Gastroesophageal sphincter (tissue), 4 donors: ENCODE measurements around the gene GFRA3. TPM values are rescaled to one million over a fixed set of nuclear protein-coding genes. Genes with fewer than 3 reads are reported as not detected.

Experiments
- ATAC-seq: fragments of 150-250 bp; one replicate; pipeline ENCODE4 v1.9.1; 2016; ENCODE audit warnings: mild to moderate bottlenecking, moderate library complexity
- H3K27ac ChIP-seq, 4 donors: fragments of 200-600 bp; sonication (generic) in 3 of 4; 1 replicate in 3 of 4; 2 replicates in 1 of 4; pipeline ENCODE4 v1.5.1; 2016 to 2019
- H3K27me3 ChIP-seq: fragments of 200-600 bp; sonication (generic); one replicate; pipeline ENCODE4 v1.5.1; 2019
- H3K36me3 ChIP-seq, 2 donors: fragments of 200-600 bp; sonication (generic); one replicate each; pipeline ENCODE4 v1.5.1; 2019; ENCODE audit warnings: control low read depth in 1 of 2
- H3K4me1 ChIP-seq, 3 donors: fragments of 200-600 bp; sonication (generic); 1 replicate in 2 of 3; 2 replicates in 1 of 3; pipeline ENCODE4 v1.5.1; 2016 to 2019; ENCODE audit warnings: control low read depth in 2 of 3
- H3K4me3 ChIP-seq, 2 donors: fragments of 200-600 bp; sonication (generic); one replicate each; pipeline ENCODE4 v1.5.1; 2019; ENCODE audit warnings: mild to moderate bottlenecking in 1 of 2, moderate library complexity in 1 of 2
- H3K9me3 ChIP-seq, 3 donors: fragments of 200-600 bp; sonication (generic); one replicate each; pipeline ENCODE4 v1.5.1; 2017 to 2019; ENCODE audit warnings: control low read depth in 2 of 3
- CTCF ChIP-seq, 4 experiments: fragments of 200-600 bp in 2 of 4; fragments of 450-650 bp in 2 of 4; sonication (generic) in 1 of 4; IDR thresholded peaks; one replicate each; pipeline ENCODE4 v1.5.1; 2017 to 2019; ENCODE audit warnings: antibody characterized with exemption in 4 of 4, mild to moderate bottlenecking in 2 of 4, moderate library complexity in 2 of 4
- EP300 ChIP-seq: sonication (generic); formaldehyde crosslinking; IDR thresholded peaks from one replicate; pipeline ENCODE4 v1.6.1; 2017; ENCODE audit warnings: antibody characterized with exemption, mild to moderate bottlenecking
- POLR2A ChIP-seq, 2 donors: fragments of 450-650 bp; IDR thresholded peaks; one replicate each; pipeline ENCODE4 v1.6.1; 2017; ENCODE audit warnings: antibody characterized with exemption in 2 of 2, mild to moderate bottlenecking in 2 of 2, moderate library complexity in 1 of 2
- POLR2AphosphoS5 ChIP-seq: sonication (generic); formaldehyde crosslinking; IDR thresholded peaks from one replicate; pipeline ENCODE4 v1.6.1; 2017; ENCODE audit warnings: antibody characterized with exemption
- WGBS, 2 donors: methylation state at CpG; one replicate each; pipeline ENCODE4 v1.1.5; 2018; ENCODE audit warnings: low coverage in 1 of 2; 5-methylcytosine and 5-hydroxymethylcytosine counted together
- total RNA-seq, 4 donors: library from RNA; depleted of rRNA; stranded (reverse); fragments of >200 nt; gene quantifications; one replicate each; pipeline ENCODE4 v1.1.0, GENCODE V29; 2016

The GFRA3 gene
- total RNA-seq, 4 donors from 2014 or later = 0.40 to 6.4 (median 1.7) TPM

GRCh38 chr5:138243794-138244193, 30.6 kb downstream of the GFRA3 start:
- no peak for ATAC-seq
- 51 to 56% methylated on average over 2 of the region's 2 CpGs for WGBS, 2 donors
- Histone ChIP-seq H3K9me3 (no peaks in the 10 kb centered on the region), H3K36me3 (no peaks in the 10 kb centered on the region), H3K4me1 (peaks cover 0 to 15% (median 12%) of the 10 kb centered on the region in 3 donors), H3K4me3 (no peak overlapping the region), H3K27ac (peak overlapping the region in 3 of 4 donors; percentile 9 to 51 (median 25)), H3K27me3 (no peaks in the 10 kb centered on the region)
- TF ChIP-seq CTCF (IDR thresholded peaks at IDR 0.05) (no peak), EP300 (no peak), POLR2AphosphoS5 (no peak), POLR2A (IDR thresholded peaks at IDR 0.05) (no peak)

GRCh38 chr5:138241688-138242571, 32.5 kb downstream of the GFRA3 start:
- Histone ChIP-seq H3K36me3 (no peaks in the 10 kb centered on the region), H3K4me1 (peaks cover 0 to 15% (median 12%) of the 10 kb centered on the region in 3 donors), H3K4me3 (peak overlapping the region; percentile 25 to 58), H3K27ac (peak overlapping the region in 3 of 4 donors; percentile 43 to 75 (median 68)), H3K9me3 (no peaks in the 10 kb centered on the region), H3K27me3 (no peaks in the 10 kb centered on the region)
- TF ChIP-seq POLR2AphosphoS5 (no peak), CTCF (IDR thresholded peaks at IDR 0.05) (peak in 1 of 4 experiments; percentile 29), EP300 (no peak), POLR2A (IDR thresholded peaks at IDR 0.05) (no peak)
- peak; percentile 70 for ATAC-seq
- WGBS, 2 donors = 5% methylated on average over 22 of the region's 67 CpGs; no CpG with 5 or more reads in 1 of the 2 donors

GRCh38 chr5:138240650-138241385, 33.6 kb downstream of the GFRA3 start:
- peak overlapping the region in 1 of 4 donors; percentile 68 for H3K27ac ChIP-seq
- 75 to 79% methylated on average over 1 to 2 of the region's 3 CpGs for WGBS, 2 donors
- no peak overlapping the region for H3K4me3 ChIP-seq
- no peak for TF ChIP-seq EP300
- no peak for TF ChIP-seq CTCF (IDR thresholded peaks at IDR 0.05)
- no peak for TF ChIP-seq POLR2AphosphoS5
- TF ChIP-seq POLR2A (IDR thresholded peaks at IDR 0.05) = no peak
- no peaks in the 10 kb centered on the region for H3K9me3 ChIP-seq
- peaks cover 0 to 15% (median 12%) of the 10 kb centered on the region in 3 donors for H3K4me1 ChIP-seq
- H3K36me3 ChIP-seq = no peaks in the 10 kb centered on the region
- no peak for ATAC-seq
- H3K27me3 ChIP-seq = peaks cover 5% of the 10 kb centered on the region

- H3K27ac ChIP-seq = no peak overlapping the region
- peaks cover 0 to 15% (median 12%) of the 10 kb centered on the region in 3 donors for H3K4me1 ChIP-seq
- H3K36me3 ChIP-seq = no peaks in the 10 kb centered on the region
- WGBS, 2 donors = 75 to 89% methylated on average over 1 of the region's 1 CpG
- H3K4me3 ChIP-seq = no peak overlapping the region
- TF ChIP-seq EP300 (no peak), CTCF (IDR thresholded peaks at IDR 0.05) (no peak), POLR2A (IDR thresholded peaks at IDR 0.05) (no peak), POLR2AphosphoS5 (no peak)
- H3K27me3 ChIP-seq = peaks cover 9% of the 10 kb centered on the region
- no peak for ATAC-seq
- H3K9me3 ChIP-seq = no peaks in the 10 kb centered on the region
Observed at GRCh38 chr5:138238034-138238433, 36.4 kb downstream of the GFRA3 start.
